ENCODE results near the gene FXYD2. TPM values are rescaled to one million over a fixed set of nuclear protein-coding genes. Genes with fewer than 3 reads are reported as not detected.

FXYD2 gene
- total and polyA plus RNA-seq, 2 of the 4 experiments (the other 2 are of a cell fraction): 0.09 TPM; not detected in 1

DNA sequence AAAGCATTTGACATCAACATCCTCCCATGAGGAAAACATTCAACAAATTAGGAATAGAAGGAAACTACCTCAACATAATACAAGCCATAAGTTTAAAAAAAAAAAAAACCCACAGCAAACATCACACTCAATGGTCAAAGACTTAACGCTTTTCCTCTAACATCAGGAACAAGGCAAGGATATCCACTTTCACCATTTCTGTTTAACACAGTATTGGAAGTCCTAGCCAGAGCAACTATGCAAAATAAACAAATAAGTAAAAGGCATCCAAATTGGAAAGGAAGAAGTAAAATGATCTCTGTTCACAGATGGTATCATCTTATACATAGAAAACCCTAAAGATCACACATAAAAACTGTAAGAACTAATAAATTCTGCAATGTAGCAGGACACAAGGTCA, 38.8 kb upstream of the FXYD2 start:
- ATAC-seq (ENCODE audit: low read depth) (no peak), DNase-seq (no peak)
- Histone ChIP-seq H2AK5ac (ENCODE audit: low read depth, low read length) (no peak overlapping the region), H3K4me3 (ENCODE audit: insufficient read depth, low read depth, low read length) (no peak overlapping the region), H3K9me3 (ENCODE audit: control insufficient read depth, insufficient read depth, low read length) (no peaks in the 10 kb centered on the region), H2BK120ac (ENCODE audit: low read depth, low read length) (no peak overlapping the region), H3K27me3 (ENCODE audit: control insufficient read depth, insufficient read depth, low read length) (no peaks in the 10 kb centered on the region; the same call in 1 of the 2 replicates), H3K18ac (ENCODE audit: low read depth, low read length) (no peak overlapping the region), H2BK20ac (ENCODE audit: low read depth, low read length) (no peak overlapping the region), H3K36me3 (ENCODE audit: control insufficient read depth, insufficient read depth, low read length) (no peaks in the 10 kb centered on the region), H3K56ac (ENCODE audit: extremely low read depth, insufficient read depth, low read length) (no peak overlapping the region), H3K14ac (replicated peaks; ENCODE audit: low read depth, low read length) (no peak overlapping the region), H4K5ac (ENCODE audit: low read depth, low read length) (no peak overlapping the region), H3K9ac (ENCODE audit: low read depth, low read length) (no peak overlapping the region), H2AFZ (replicated peaks; ENCODE audit: low read length, poor library complexity) (no peak overlapping the region), H3K9me1 (ENCODE audit: insufficient read depth, low read length) (no peaks in the 10 kb centered on the region), H2BK15ac (ENCODE audit: low read depth, low read length) (no peak overlapping the region), H4K20me1 (ENCODE audit: insufficient read depth, low read length) (no peaks in the 10 kb centered on the region), H2BK5ac (ENCODE audit: low read depth, low read length, poor library complexity, severe bottlenecking) (no peak overlapping the region), H3K4me2 (ENCODE audit: low read depth, low read length) (no peak overlapping the region), H2AK9ac (replicated peaks; ENCODE audit: low read depth, low read length, poor library complexity) (no peak overlapping the region), H4K91ac (ENCODE audit: insufficient read depth, low read depth, low read length) (no peak overlapping the region), H3K4ac (ENCODE audit: low read depth, low read length) (no peak overlapping the region), H3K27ac (ENCODE audit: insufficient read depth, low read length) (no peak overlapping the region), H3K79me1 (ENCODE audit: low read depth in 1 of 2, low read length in 2 of 2) (no peaks in the 10 kb centered on the region), H4K8ac (ENCODE audit: low read depth in 2 of 2, low read length in 2 of 2) (no peak overlapping the region), H3K23ac (ENCODE audit: low read depth, low read length) (no peak overlapping the region), H3K4me1 (ENCODE audit: control insufficient read depth, insufficient read depth, low read length) (no peaks in the 10 kb centered on the region)
- POLR2A ChIA-PET (ENCODE audit: unreplicated experiment): no interaction called here
- WGBS, 2 experiments (ENCODE audit: extremely low coverage in 2 of 2, insufficient read length in 1 of 2): no CpG with 5 or more reads among the region's 1 CpG
- CTCF ChIA-PET: no interaction called here
- dilution Hi-C loops (cut with HindIII; ENCODE audit: low sequenced_read_pairs, unreplicated experiment): no loop called here
- intact Hi-C loops (cut with micrococcal nuclease): no loop called here
- TF ChIP-seq CEBPB (IDR thresholded peaks at IDR 0.05; ENCODE audit: low read depth, low read length) (no peak), RFX5 (IDR thresholded peaks at IDR 0.05; ENCODE audit: low read depth, low read length) (no peak), POLR2A (IDR thresholded peaks at IDR 0.05; ENCODE audit: low read depth, low read length) (no peak), MAZ (IDR thresholded peaks at IDR 0.05; ENCODE audit: borderline replicate concordance, low read depth, low read length) (no peak), RCOR1 (IDR thresholded peaks at IDR 0.05; ENCODE audit: insufficient replicate concordance, low read length) (no peak), FOS (IDR thresholded peaks at IDR 0.05; ENCODE audit: low read depth, low read length) (no peak), NFE2L2 (IDR thresholded peaks at IDR 0.05; ENCODE audit: low read depth, low read length) (no peak), CHD1 (IDR thresholded peaks at IDR 0.05; ENCODE audit: low read depth, low read length) (no peak), RAD21 (IDR thresholded peaks at IDR 0.05; ENCODE audit: low read length) (no peak), BHLHE40 (IDR thresholded peaks at IDR 0.05; ENCODE audit: low read depth, low read length) (no peak)
- TF ChIP-seq, protein P1, sequence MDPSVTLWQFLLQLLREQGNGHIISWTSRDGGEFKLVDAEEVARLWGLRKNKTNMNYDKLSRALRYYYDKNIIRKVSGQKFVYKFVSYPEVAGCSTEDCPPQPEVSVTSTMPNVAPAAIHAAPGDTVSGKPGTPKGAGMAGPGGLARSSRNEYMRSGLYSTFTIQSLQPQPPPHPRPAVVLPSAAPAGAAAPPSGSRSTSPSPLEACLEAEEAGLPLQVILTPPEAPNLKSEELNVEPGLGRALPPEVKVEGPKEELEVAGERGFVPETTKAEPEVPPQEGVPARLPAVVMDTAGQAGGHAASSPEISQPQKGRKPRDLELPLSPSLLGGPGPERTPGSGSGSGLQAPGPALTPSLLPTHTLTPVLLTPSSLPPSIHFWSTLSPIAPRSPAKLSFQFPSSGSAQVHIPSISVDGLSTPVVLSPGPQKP (IDR thresholded peaks at IDR 0.05; ENCODE audit: borderline replicate concordance, low read depth, low read length): no peak
- TF ChIP-seq, protein P2, sequence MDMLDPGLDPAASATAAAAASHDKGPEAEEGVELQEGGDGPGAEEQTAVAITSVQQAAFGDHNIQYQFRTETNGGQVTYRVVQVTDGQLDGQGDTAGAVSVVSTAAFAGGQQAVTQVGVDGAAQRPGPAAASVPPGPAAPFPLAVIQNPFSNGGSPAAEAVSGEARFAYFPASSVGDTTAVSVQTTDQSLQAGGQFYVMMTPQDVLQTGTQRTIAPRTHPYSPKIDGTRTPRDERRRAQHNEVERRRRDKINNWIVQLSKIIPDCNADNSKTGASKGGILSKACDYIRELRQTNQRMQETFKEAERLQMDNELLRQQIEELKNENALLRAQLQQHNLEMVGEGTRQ (IDR thresholded peaks at IDR 0.05; ENCODE audit: low read depth, low read length): no peak
- TF ChIP-seq, protein P3, sequence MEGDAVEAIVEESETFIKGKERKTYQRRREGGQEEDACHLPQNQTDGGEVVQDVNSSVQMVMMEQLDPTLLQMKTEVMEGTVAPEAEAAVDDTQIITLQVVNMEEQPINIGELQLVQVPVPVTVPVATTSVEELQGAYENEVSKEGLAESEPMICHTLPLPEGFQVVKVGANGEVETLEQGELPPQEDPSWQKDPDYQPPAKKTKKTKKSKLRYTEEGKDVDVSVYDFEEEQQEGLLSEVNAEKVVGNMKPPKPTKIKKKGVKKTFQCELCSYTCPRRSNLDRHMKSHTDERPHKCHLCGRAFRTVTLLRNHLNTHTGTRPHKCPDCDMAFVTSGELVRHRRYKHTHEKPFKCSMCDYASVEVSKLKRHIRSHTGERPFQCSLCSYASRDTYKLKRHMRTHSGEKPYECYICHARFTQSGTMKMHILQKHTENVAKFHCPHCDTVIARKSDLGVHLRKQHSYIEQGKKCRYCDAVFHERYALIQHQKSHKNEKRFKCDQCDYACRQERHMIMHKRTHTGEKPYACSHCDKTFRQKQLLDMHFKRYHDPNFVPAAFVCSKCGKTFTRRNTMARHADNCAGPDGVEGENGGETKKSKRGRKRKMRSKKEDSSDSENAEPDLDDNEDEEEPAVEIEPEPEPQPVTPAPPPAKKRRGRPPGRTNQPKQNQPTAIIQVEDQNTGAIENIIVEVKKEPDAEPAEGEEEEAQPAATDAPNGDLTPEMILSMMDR (conservative IDR thresholded peaks at IDR 0.05; ENCODE audit: low read depth, low read length): no peak
- BruUV-seq (replicated peaks): no TSS peak
- in situ Hi-C loops (cut with MboI; ENCODE audit: low sequenced_read_pairs): no loop called here

All from IMR-90 (cell line).